ENCODE measurements around the gene GADD45GIP1. TPM values are rescaled to one million over a fixed set of nuclear protein-coding genes. Genes with fewer than 3 reads are reported as not detected.

The GADD45GIP1 gene
- total RNA-seq, 2 donors from 2014 or later = 15.9 to 16.4 TPM

DNA sequence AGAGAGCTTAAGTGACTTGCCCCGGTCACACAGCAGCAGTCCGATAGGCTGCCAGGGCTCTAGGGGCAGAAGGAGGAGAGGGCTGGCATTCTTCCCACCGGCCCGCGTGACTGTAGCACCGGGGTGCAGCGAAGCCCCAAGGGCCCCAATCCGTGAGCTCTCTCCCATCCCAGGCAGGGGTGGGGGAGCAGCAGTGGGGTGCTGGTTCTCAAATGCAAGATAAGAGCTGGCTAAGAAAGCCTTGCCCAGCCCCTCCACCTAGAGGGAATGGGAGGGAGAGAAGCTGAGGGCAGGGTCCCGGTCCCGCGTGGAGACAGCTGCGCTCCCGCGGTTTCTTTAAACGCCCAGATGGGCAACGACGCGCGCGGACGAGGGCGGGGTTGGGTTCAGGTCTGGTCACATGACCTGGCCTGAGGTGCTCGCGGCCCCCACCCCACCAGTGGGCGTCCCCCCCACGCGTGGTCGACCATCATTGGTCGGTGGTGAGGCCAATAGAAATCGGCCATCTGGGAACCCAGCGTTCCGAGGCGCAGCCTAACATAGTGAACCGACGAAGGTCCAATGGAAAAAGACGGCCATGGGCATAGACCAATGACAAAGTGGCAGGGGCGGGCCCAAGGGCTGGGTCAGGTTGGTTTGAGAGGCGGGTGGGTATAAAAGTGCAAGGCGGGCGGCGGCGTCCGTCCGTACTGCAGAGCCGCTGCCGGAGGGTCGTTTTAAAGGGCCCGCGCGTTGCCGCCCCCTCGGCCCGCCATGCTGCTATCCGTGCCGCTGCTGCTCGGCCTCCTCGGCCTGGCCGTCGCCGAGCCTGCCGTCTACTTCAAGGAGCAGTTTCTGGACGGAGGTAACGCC, 18.9 kb downstream of the GADD45GIP1 start, which contains the start of gene CALR:
TSS of gene CALR (plus strand) at position 683 of the 852 bp plus-strand sequence. CDS start at position 754, 71 bp downstream.
- H3K4me3 Mint-ChIP-seq = peak within 1 kb of the TSS; percentile 96 to 100
- no peaks in the 10 kb centered on the region for H3K27me3 Mint-ChIP-seq (ENCODE audit: low read depth)
- H3K36me3 Mint-ChIP-seq (ENCODE audit: insufficient read depth in 2 of 2) = peaks cover 20 to 40% of the 10 kb centered on the region in 2 donors
- no peaks in the 10 kb centered on the region for H3K9me3 Mint-ChIP-seq
- H3K27ac Mint-ChIP-seq = peak within 1 kb of the TSS; percentile 94
- DNase-seq = peak; percentile 99 to 100
- H3K4me1 Mint-ChIP-seq (ENCODE audit: low read depth) = peaks cover 78% of the 10 kb centered on the region
- ATAC-seq (replicated peaks in 1 of 2) = peak; percentile 89 to 90

DNA sequence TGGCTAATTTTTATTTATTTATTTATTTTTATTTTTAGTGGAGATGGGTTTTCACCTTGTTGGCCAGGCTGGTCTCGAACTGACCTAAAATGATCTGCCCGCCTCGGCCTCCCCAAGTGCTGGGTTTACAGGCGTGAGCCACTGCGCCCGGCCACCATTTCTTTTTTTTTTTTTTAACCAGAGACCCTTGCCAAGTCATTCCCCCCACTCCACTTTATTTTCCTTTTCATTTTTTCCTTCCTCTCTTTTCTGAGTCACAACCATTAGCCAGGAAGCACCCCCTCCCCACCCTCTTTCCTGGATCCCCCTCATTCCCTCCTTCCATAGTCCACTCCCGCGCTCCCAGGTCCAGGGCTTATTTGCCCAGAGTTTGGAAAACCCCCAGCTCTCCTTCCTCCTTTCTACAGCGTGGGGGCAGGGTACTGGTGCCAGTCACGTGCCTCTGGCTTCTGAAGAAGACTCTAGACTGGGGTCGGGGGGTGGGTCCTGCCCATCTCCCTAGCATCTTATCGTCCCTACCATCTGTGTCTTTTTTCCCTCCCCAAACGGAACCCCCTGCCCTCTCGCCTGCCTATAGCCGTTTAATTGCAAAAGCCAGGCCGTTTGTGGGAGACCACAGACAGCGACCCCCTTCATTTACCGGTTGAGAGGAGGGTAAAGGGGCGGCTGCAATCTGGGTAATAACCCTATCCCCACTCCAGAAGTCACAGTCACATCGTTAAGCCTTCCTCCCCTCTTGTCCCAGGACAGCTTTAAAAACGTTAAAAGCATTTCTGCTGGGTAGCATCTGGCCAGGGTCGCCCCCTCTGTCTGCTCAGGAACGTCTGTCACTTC, 19.7 kb downstream of the GADD45GIP1 start:
- H3K27me3 Mint-ChIP-seq (ENCODE audit: low read depth) = no peaks in the 10 kb centered on the region
- ATAC-seq (replicated peaks in 1 of 2) (no peak), DNase-seq (peak in 1 of 2 donors; percentile 33)
- peak overlapping the region; percentile 96 to 100 for H3K4me3 Mint-ChIP-seq
- peak overlapping the region; percentile 75 for H3K27ac Mint-ChIP-seq
- no peaks in the 10 kb centered on the region for H3K9me3 Mint-ChIP-seq
- H3K36me3 Mint-ChIP-seq (ENCODE audit: insufficient read depth in 2 of 2) = peaks cover 22 to 39% of the 10 kb centered on the region in 2 donors
- H3K4me1 Mint-ChIP-seq (ENCODE audit: low read depth) = peaks cover 78% of the 10 kb centered on the region

DNA sequence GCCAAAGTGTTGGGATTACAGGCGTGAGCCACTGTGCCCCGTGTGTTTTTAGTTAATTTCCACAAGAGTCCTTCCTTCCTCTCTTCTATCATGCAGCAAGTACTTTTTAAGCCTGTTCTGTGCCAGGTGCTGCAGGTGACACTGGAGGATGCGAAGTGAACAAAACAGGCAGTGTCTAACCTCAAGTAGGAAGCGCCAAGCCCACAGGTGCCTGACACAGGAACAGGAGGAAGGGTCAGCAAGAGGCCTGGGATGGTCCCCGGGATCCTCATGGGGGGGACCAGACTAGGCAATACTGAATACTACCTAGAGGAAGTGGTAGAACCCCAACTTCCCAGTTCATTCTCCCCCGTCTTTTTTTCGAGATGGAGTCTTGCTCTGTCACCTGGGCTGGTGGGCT, 20.4 kb downstream of the GADD45GIP1 start:
- peak overlapping the region; percentile 24 to 57 for H3K4me3 Mint-ChIP-seq
- no peak overlapping the region for H3K27ac Mint-ChIP-seq
- peaks cover 20 to 33% of the 10 kb centered on the region in 2 donors for H3K36me3 Mint-ChIP-seq (ENCODE audit: insufficient read depth in 2 of 2)
- H3K27me3 Mint-ChIP-seq (ENCODE audit: low read depth) = no peaks in the 10 kb centered on the region
- ATAC-seq (replicated peaks in 1 of 2) (no peak), DNase-seq (no peak)
- no peaks in the 10 kb centered on the region for H3K9me3 Mint-ChIP-seq
- H3K4me1 Mint-ChIP-seq (ENCODE audit: low read depth) = peaks cover 76% of the 10 kb centered on the region

DNA sequence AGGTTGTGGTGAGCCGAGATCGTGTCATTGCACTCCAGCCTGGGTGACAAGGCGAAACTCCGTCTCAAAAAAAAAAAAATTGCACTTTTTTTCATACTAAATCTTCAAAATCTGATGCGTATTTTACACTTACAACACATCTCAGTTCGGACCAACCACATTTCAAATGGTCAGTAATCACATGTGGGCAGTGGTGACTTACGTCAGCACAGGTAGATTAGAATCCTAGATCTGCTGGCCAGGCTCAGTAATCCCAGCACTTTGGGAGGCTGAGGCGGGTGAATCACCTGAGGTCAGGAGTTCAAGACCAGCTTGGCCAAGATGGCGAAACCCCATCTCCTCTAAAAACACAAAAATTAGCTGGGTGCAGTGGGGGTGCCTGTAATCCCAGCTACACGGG, 22.0 kb downstream of the GADD45GIP1 start:
- H3K4me3 Mint-ChIP-seq = no peak overlapping the region
- no peak for DNase-seq
- no peaks in the 10 kb centered on the region for H3K9me3 Mint-ChIP-seq
- peaks cover 15 to 25% of the 10 kb centered on the region in 2 donors for H3K36me3 Mint-ChIP-seq (ENCODE audit: insufficient read depth in 2 of 2)
- no peak for ATAC-seq (replicated peaks in 1 of 2)
- H3K27me3 Mint-ChIP-seq (ENCODE audit: low read depth) = no peaks in the 10 kb centered on the region
- H3K27ac Mint-ChIP-seq = no peak overlapping the region
- H3K4me1 Mint-ChIP-seq (ENCODE audit: low read depth) = peaks cover 67% of the 10 kb centered on the region

DNA sequence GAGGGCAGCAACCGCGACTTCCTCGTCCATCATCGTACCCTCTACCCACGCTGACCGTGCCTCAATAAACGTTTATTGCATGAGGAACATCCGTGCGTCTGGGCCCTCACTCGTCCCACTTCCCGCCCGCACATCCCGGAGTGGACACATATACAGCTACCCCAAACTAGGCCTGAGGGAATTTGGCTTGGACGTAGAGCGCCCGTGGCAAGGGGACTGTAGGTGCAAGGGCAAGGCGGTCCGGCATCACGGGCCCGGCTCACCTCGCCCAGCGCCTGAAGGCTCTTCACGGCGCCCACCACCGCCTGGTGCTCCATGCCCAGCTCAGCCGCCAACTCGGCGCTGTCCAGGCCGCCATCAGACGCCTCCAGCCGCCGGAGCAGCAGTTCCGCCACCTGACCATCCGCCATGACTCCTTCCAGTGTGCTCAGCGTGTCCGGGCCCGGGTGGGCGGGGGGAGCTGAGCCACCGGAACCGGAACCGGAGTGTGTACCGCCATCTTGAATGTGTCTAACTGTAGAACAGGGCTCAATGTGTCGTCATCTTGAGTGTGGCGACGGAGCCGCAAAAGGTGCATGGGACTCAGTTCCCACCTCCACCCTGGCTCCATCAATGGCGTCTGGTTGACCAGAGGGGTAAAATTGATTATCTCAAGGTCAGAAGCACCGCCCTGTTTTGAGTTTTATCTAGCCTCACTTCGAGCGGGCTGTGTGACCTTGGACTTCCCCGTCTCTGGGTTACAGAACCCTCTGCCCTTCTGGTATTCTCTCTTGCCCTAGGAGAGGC, 23.5 kb downstream of the GADD45GIP1 start, which contains the start of gene FARSA:
TSS of gene FARSA (minus strand) at position 425 of the 786 bp plus-strand sequence. CDS start at position 410, 15 bp downstream.
- Mint-ChIP-seq H3K4me3 (peak within 1 kb of the TSS; percentile 93), H3K9me3 (no peaks in the 10 kb centered on the region), H3K27me3 (ENCODE audit: low read depth) (no peaks in the 10 kb centered on the region), H3K27ac (peak within 1 kb of the TSS; percentile 89), H3K36me3 (ENCODE audit: insufficient read depth in 2 of 2) (peaks cover 6 to 16% of the 10 kb centered on the region in 2 donors), H3K4me1 (ENCODE audit: low read depth) (peaks cover 52% of the 10 kb centered on the region)
- ATAC-seq (replicated peaks in 1 of 2) (peak; percentile 67 to 70), DNase-seq (peak; percentile 86 to 90)

DNA sequence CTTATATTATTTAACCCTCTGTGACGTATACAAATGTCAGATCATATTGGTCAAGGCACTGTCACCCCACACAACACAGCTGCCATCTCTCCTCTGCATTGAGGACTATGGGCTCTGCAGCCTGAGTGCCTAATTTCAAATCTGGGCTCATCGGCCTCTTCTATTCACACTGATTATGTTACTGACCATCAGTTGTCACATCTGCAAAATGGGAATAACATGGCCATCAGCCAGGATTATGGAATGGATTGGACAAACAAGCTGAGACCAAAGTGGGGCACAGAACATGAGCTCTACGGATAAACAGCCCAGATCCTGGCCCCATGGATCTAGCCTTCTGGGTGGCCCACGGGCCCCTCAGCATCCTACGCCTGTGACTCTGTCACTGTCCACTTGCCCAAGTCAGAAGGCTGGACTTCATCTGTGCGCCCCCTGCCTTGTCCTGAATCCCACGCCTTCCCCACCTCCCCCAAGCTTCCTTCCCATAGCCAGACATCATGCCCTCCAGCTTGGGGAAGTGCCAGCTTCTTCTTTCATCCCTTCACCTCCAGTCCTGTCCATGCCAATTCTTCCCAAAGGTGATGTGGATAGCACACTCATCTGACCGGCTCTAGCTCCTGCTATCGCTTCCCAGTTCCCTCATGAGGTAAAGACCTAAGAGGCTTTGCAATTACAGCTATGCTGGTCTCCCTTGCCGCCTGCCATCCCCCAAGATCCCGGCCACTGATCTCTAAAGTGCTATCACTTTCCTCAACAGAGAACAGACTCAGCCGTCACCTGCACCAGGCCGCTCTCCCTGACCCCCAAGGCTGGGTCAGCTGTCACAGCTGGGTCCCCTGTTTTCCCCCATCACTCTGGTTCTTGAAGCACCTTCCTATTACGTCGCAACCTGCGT, 24.4 kb downstream of the GADD45GIP1 start:
- Mint-ChIP-seq H3K4me1 (ENCODE audit: low read depth) (peaks cover 45% of the 10 kb centered on the region), H3K36me3 (ENCODE audit: insufficient read depth in 2 of 2) (peaks cover 6 to 19% of the 10 kb centered on the region in 2 donors), H3K4me3 (peak overlapping the region; percentile 93), H3K27ac (peak overlapping the region; percentile 89), H3K9me3 (no peaks in the 10 kb centered on the region), H3K27me3 (ENCODE audit: low read depth) (no peaks in the 10 kb centered on the region)
- DNase-seq (peak in 1 of 2 donors; percentile 35), ATAC-seq (replicated peaks in 1 of 2) (no peak)

DNA sequence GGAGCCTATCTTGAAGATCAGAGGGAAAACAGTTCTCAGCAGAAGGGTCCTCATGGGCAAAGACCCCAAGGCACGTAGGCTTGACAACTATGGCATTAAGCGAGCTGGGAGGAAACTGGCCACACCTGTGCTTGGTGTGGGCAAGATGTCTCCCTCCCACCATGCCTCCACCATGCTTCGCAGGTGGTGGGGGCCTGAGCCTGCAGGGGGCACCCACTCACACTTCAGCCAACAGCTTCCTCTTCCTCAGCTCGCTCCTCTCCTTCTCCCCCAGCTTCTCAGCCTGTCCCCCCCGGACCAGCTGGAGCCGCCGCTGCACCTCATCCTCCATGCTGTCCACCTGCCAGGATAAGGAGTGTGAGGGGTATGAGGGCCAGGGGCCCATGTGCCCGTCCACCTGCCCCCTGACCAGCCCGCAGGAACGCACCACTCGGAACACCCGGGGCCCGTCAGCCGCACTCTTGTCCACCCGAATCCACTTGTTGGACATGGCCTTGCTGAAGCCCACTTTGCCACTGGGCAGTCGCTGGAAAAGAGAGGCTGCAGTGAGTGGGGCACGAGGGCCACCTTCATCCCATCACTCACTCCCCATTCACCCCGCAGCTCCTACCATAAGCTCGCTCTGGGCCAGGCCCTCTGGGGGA, 26.9 kb downstream of the GADD45GIP1 start:
- peaks cover 30% of the 10 kb centered on the region for H3K4me1 Mint-ChIP-seq (ENCODE audit: low read depth)
- H3K4me3 Mint-ChIP-seq = no peak overlapping the region
- H3K27ac Mint-ChIP-seq = no peak overlapping the region
- H3K9me3 Mint-ChIP-seq = no peaks in the 10 kb centered on the region
- no peaks in the 10 kb centered on the region for H3K27me3 Mint-ChIP-seq (ENCODE audit: low read depth)
- no peak for DNase-seq
- no peak for ATAC-seq (replicated peaks in 1 of 2)
- peaks cover 9 to 34% of the 10 kb centered on the region in 2 donors for H3K36me3 Mint-ChIP-seq (ENCODE audit: insufficient read depth in 2 of 2)

DNA sequence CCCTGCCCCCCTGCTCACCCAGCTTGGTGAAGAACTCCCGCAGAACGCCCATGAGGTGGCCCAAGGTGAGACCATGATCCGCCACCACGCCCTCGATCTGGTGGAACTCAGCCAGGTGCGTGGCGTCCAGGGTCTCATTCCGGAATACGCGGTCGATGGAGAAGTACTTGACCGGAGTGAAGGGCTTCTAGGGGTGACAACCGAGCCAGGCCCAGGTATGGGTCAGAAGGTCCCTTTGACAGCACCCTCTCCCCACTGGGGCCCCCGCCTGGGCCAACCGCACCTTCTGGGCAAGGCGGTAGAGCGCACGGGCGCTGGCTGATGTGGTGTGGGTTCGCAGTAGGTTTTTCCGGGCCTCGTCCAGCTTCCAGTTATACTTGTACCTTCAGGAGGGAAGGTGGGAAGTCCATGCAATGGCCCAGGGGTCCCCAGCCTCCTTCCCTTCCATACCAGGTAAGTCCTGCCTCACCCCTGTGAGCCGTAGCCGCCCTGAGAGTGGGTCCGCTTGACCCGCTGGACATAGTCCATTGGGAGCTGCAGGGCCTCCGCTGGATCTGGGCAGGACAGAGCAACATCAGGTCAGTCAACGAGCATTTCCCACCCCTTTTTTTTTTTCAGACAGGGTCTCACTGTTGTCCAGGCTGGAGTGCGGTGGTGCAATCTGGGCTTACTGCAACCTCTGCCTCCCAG, 32.3 kb downstream of the GADD45GIP1 start:
- DNase-seq = no peak
- Mint-ChIP-seq H3K9me3 (no peaks in the 10 kb centered on the region), H3K4me1 (ENCODE audit: low read depth) (no peaks in the 10 kb centered on the region), H3K36me3 (ENCODE audit: insufficient read depth in 2 of 2) (peaks cover 9 to 36% of the 10 kb centered on the region in 2 donors), H3K27me3 (ENCODE audit: low read depth) (no peaks in the 10 kb centered on the region), H3K4me3 (no peak overlapping the region), H3K27ac (no peak overlapping the region)
- no peak for ATAC-seq (replicated peaks in 1 of 2)

DNA sequence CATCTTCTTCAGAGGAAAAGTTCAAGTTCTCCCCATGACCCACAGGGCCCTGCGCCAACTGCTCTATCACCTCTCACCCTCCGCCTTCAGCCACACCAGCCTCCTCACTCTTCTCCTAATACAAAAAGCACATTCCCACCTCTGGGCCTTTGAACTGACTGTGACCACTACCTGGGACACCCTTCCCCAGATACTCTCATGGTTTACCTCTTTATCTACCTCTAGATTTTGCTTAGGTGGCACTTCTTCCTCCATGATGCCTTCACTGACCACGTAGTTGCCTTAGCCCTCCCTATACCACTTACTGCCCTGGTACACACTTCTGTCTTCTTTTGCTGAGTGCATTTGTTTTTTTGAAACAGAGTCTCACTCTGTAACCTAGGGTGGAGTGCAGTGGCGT, 34.1 kb downstream of the GADD45GIP1 start:
- Mint-ChIP-seq H3K9me3 (no peaks in the 10 kb centered on the region), H3K4me1 (ENCODE audit: low read depth) (peaks cover 14% of the 10 kb centered on the region), H3K27me3 (ENCODE audit: low read depth) (no peaks in the 10 kb centered on the region), H3K36me3 (ENCODE audit: insufficient read depth in 2 of 2) (peaks cover 8 to 27% of the 10 kb centered on the region in 2 donors), H3K27ac (no peak overlapping the region), H3K4me3 (no peak overlapping the region)
- ATAC-seq (replicated peaks in 1 of 2) = no peak
- DNase-seq = no peak

DNA sequence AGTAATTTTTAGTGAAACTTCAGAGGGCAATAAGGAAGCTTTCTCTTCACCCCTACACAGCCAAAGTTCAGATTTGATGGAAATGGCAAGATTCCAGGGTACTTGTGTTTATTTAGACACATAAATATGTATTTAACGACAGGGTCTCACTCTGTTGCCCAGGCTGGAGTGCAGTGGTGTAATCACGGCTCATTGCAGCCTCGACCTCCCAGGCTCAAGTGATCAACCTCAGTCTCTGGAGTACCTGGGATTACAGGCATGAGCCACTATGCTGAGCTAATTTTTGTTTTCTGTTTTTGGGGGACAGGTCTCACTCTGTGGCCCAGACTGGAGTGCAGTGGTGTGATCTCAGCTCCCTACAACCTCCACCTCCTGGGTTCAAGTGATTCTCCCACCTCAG, 36.0 kb downstream of the GADD45GIP1 start:
- peaks cover 5 to 15% of the 10 kb centered on the region in 2 donors for H3K36me3 Mint-ChIP-seq (ENCODE audit: insufficient read depth in 2 of 2)
- H3K4me1 Mint-ChIP-seq (ENCODE audit: low read depth) = peaks cover 14% of the 10 kb centered on the region
- peak overlapping the region; percentile 42 for H3K27ac Mint-ChIP-seq
- H3K27me3 Mint-ChIP-seq (ENCODE audit: low read depth) = no peaks in the 10 kb centered on the region
- ATAC-seq (replicated peaks in 1 of 2) (no peak), DNase-seq (no peak)
- H3K9me3 Mint-ChIP-seq = no peaks in the 10 kb centered on the region
- H3K4me3 Mint-ChIP-seq = no peak overlapping the region

DNA sequence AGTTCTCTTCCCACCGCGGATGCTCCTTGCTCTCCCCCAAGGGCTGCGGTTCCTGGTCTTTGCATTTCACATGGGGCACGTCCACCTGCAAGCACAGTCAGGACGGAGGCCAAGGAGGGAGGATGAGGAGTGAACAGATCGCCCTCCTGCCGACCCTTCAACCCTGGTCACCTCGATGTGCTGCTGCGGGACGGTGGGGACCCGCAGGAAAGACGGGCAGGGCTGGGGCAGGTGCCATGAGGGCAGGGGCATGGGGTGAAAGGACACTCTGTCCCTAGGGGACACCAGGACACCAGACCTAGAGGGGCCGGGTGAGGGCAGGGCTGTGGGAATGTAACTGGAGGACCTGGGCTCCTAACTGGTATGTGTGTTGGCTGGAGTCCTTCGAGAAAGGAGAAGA, 38.8 kb downstream of the GADD45GIP1 start:
- no peaks in the 10 kb centered on the region for H3K27me3 Mint-ChIP-seq (ENCODE audit: low read depth)
- peaks cover 5% of the 10 kb centered on the region in 2 donors for H3K36me3 Mint-ChIP-seq (ENCODE audit: insufficient read depth in 2 of 2)

More for the DNA sequence above, 38.8 kb downstream of the GADD45GIP1 start:
- ATAC-seq (replicated peaks in 1 of 2) (no peak), DNase-seq (no peak)
- Mint-ChIP-seq H3K4me3 (peak overlapping the region; percentile 65 to 74), H3K4me1 (ENCODE audit: low read depth) (peaks cover 37% of the 10 kb centered on the region), H3K27ac (peak overlapping the region; percentile 86), H3K9me3 (no peaks in the 10 kb centered on the region)

All from activated T-cell treated with anti-CD3 and anti-CD28 coated beads, Interleukin-2, amount 50 U/mL, for 72 hours (primary cell).